A375 (cell line): ENCODE data around the gene BROX. TPM values are rescaled to one million over a fixed set of nuclear protein-coding genes. Genes with fewer than 3 reads are reported as not detected.

Experiments used
- total RNA-seq: library from RNA; depleted of rRNA; stranded (reverse); fragments of >200 nt; shearing (Covaris generic); gene quantifications from 2 replicates; pipeline ENCODE4 v1.2.3, GENCODE V29; 2014; rRNA removed

Gene BROX, protein sequence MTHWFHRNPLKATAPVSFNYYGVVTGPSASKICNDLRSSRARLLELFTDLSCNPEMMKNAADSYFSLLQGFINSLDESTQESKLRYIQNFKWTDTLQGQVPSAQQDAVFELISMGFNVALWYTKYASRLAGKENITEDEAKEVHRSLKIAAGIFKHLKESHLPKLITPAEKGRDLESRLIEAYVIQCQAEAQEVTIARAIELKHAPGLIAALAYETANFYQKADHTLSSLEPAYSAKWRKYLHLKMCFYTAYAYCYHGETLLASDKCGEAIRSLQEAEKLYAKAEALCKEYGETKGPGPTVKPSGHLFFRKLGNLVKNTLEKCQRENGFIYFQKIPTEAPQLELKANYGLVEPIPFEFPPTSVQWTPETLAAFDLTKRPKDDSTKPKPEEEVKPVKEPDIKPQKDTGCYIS
- total RNA-seq: 37.2 and 59.6 TPM in 2 replicates

GRCh38 chr1:222712253-222713090 lies at the start of gene BROX, which contains the start of gene AIDA:
BROX (plus strand) TSS chr1:222712564; CDS start chr1:222715700, 3,136 bp downstream.
AIDA (minus strand) TSS chr1:222712491; CDS start chr1:222712317, 174 bp downstream.

GRCh38 chr1:222736972-222737371 lies 24.6 kb downstream of the BROX start, which contains the start of gene FAM177B:
FAM177B (plus strand) TSS chr1:222737202; CDS start chr1:222746546, 9,344 bp downstream.

Other genes with a start within 250 kb of the BROX start
- gene HHIPL2, start 164.5 kb upstream of the BROX start, total RNA-seq: 0.23 and 1.6 TPM in 2 replicates
- gene TAF1A, start 122.6 kb upstream of the BROX start, total RNA-seq: 16.0 and 17.7 TPM in 2 replicates
- gene MIA3, start 94.5 kb upstream of the BROX start, total RNA-seq: 35.5 and 44.4 TPM in 2 replicates
- gene AIDA, start 73 bp upstream of the BROX start, total RNA-seq: 17.9 and 20.1 TPM in 2 replicates
- gene FAM177B, start 24.6 kb downstream of the BROX start, total RNA-seq: not detected in 2 replicates
- gene DISP1, start 102.5 kb downstream of the BROX start, total RNA-seq: 2.9 and 3.0 TPM in 2 replicates